Vagina (tissue), 2 donors: ENCODE measurements around the gene SPG21. TPM values are rescaled to one million over a fixed set of nuclear protein-coding genes. Genes with fewer than 3 reads are reported as not detected.

ENCODE experiments used
- DNase-seq, 2 donors: peaks; one replicate each; pipeline ENCODE4 v3.0.0-alpha.2; 2017; ENCODE audit errors: extremely low spot score in 2 of 2
- H3K27ac ChIP-seq: fragments of 200-600 bp; sonication (generic); one replicate; pipeline ENCODE4 v1.5.1; 2019
- H3K27me3 ChIP-seq: fragments of 200-600 bp; sonication (generic); one replicate; pipeline ENCODE4 v1.5.1; 2019
- H3K36me3 ChIP-seq, 2 donors: fragments of 200-600 bp; sonication (generic); one replicate each; pipeline ENCODE4 v1.5.1; 2017 to 2019
- H3K4me1 ChIP-seq: fragments of 200-600 bp; sonication (generic); one replicate; pipeline ENCODE4 v1.5.1; 2019
- H3K4me3 ChIP-seq, 2 donors: fragments of 200-600 bp; sonication (generic); 1 replicate in 1 of 2; 2 replicates in 1 of 2; pipeline ENCODE4 v1.5.1; 2016 to 2019
- H3K9me3 ChIP-seq: fragments of 200-600 bp; sonication (generic); one replicate; pipeline ENCODE4 v1.5.1; 2019
- POLR2A ChIP-seq, 2 donors: fragments of 450-650 bp; IDR thresholded peaks; one replicate each; pipeline ENCODE4 v1.6.1; 2017; ENCODE audit warnings: antibody characterized with exemption in 2 of 2, mild to moderate bottlenecking in 2 of 2, moderate library complexity in 2 of 2
- POLR2AphosphoS5 ChIP-seq, 2 donors: sonication (generic); formaldehyde crosslinking; IDR thresholded peaks; one replicate each; pipeline ENCODE4 v1.9.0; 2017; ENCODE audit warnings: antibody characterized with exemption in 2 of 2, mild to moderate bottlenecking in 2 of 2, low read depth in 1 of 2; ENCODE audit not compliant: insufficient read depth in 1 of 2
- intact Hi-C: fragments of 100-400 bp; cut with DNase I; formaldehyde crosslinking; loops from one replicate; pipeline ENCODE4 v1.15.1; 2023
- total RNA-seq: library from RNA; depleted of rRNA; stranded (reverse); fragments of >200 nt; gene quantifications from one replicate; pipeline ENCODE4 v1.2.3, GENCODE V29; 2016
- TF ChIP-seq, protein P1 (sequence below), 3 experiments: fragments of 450-650 bp in 2 of 3; fragments of 200-600 bp in 1 of 3; sonication (generic) in 1 of 3; IDR thresholded peaks; one replicate each; pipeline ENCODE4 v1.5.1; 2017 to 2019; ENCODE audit warnings: antibody characterized with exemption in 3 of 3, mild to moderate bottlenecking in 2 of 3, moderate library complexity in 2 of 3

The SPG21 gene
- total RNA-seq, 1 donor from 2014 or later: 62.6 TPM

DNA sequence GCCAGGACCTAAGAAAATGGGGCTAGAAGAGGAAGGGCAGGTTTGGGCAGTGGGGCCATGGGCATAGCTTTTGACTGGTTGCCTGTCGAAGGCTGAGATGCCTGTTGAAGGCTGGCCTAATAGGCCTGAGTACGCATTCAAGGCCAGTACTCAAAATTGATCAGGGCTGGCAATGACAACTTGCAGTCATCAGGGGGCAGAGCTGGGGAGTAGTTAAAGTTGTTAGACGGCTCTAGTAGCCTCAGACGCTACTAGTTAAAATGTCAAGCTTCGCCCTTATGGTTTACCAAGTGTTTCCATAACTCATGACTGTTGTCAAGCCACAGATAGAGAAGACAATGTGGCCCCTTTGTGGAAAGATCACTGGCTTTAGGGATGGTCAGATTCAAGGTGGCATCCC lies 28.7 kb downstream of the SPG21 start:
- intact Hi-C loops: no loop called here
- Histone ChIP-seq H3K4me3 (no peak overlapping the region), H3K4me1 (no peaks in the 10 kb centered on the region), H3K9me3 (no peaks in the 10 kb centered on the region), H3K27me3 (no peaks in the 10 kb centered on the region), H3K27ac (no peak overlapping the region), H3K36me3 (peaks cover 0 to 84% of the 10 kb centered on the region in 2 donors)
- DNase-seq: no peak
- TF ChIP-seq, protein P1, sequence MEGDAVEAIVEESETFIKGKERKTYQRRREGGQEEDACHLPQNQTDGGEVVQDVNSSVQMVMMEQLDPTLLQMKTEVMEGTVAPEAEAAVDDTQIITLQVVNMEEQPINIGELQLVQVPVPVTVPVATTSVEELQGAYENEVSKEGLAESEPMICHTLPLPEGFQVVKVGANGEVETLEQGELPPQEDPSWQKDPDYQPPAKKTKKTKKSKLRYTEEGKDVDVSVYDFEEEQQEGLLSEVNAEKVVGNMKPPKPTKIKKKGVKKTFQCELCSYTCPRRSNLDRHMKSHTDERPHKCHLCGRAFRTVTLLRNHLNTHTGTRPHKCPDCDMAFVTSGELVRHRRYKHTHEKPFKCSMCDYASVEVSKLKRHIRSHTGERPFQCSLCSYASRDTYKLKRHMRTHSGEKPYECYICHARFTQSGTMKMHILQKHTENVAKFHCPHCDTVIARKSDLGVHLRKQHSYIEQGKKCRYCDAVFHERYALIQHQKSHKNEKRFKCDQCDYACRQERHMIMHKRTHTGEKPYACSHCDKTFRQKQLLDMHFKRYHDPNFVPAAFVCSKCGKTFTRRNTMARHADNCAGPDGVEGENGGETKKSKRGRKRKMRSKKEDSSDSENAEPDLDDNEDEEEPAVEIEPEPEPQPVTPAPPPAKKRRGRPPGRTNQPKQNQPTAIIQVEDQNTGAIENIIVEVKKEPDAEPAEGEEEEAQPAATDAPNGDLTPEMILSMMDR (IDR thresholded peaks at IDR 0.05): no peak
- TF ChIP-seq POLR2AphosphoS5 (IDR thresholded peaks at IDR 0.05; ENCODE audit: insufficient read depth in 1 of 2, low read depth in 1 of 2): no peak
- no peak for TF ChIP-seq POLR2A (IDR thresholded peaks at IDR 0.05)

- DNase-seq: no peak
- no peaks in the 10 kb centered on the region for H3K9me3 ChIP-seq
- H3K4me1 ChIP-seq: no peaks in the 10 kb centered on the region
- H3K4me3 ChIP-seq: no peak overlapping the region
- H3K27me3 ChIP-seq: no peaks in the 10 kb centered on the region
- H3K36me3 ChIP-seq: peaks cover 0 to 87% of the 10 kb centered on the region in 2 donors
- intact Hi-C loops: no loop called here
- TF ChIP-seq POLR2A (IDR thresholded peaks at IDR 0.05) (no peak), POLR2AphosphoS5 (IDR thresholded peaks at IDR 0.05; ENCODE audit: insufficient read depth in 1 of 2, low read depth in 1 of 2) (no peak)
- TF ChIP-seq, protein P1 (IDR thresholded peaks at IDR 0.05): no peak
- no peak overlapping the region for H3K27ac ChIP-seq
Observed at GRCh38 chr15:64960153-64960552, 29.6 kb downstream of the SPG21 start.

DNA sequence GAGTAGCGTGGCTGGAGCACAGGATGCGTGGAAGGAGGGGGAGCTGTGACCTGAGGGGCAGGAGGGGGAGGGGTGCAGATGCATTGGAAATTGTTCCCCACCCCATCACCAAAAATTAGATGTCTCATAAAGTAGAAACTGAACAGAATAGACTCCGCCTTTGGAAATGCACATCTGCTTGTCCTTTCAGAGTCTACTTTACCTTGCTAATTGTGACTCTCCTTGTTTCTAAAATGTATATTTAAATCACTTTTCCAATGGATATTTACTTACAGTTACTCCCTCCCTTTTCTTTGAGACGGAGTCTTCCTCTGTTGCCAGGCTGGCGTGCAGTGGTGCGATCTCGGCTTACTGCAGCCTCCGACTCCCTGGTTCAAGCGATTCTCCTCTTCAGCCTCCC lies 30.6 kb downstream of the SPG21 start:
- Histone ChIP-seq H3K27ac (no peak overlapping the region), H3K4me1 (no peaks in the 10 kb centered on the region), H3K36me3 (peaks cover 0 to 79% of the 10 kb centered on the region in 2 donors), H3K9me3 (no peaks in the 10 kb centered on the region), H3K4me3 (no peak overlapping the region), H3K27me3 (no peaks in the 10 kb centered on the region)
- intact Hi-C loops: no loop called here
- TF ChIP-seq, protein P1 (IDR thresholded peaks at IDR 0.05): no peak
- TF ChIP-seq POLR2AphosphoS5 (IDR thresholded peaks at IDR 0.05; ENCODE audit: insufficient read depth in 1 of 2, low read depth in 1 of 2) (no peak), POLR2A (IDR thresholded peaks at IDR 0.05) (no peak)
- DNase-seq: no peak

DNA sequence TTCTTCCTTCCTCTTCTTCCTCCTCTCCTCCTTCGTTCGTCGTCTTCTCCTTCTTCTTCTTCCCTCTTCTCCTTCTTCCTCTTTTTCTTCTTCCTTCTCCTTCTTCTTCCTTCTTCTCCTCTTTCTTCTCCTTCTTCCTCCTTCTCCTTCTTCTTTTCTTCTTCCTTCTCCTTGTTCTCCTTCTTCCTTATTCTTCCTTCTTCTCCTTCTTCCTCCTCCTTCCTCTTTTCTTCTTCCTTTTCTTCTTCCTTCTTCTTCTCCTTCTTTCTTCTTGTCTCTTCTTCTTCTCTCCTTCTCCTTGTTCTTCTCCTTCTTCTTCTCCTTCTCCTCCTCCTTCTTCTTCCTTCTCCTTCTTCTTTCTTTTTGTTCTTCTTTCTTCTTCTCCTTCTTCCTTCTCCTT lies 35.3 kb downstream of the SPG21 start:
- Histone ChIP-seq H3K27ac (no peak overlapping the region), H3K36me3 (peaks cover 0 to 38% of the 10 kb centered on the region in 2 donors), H3K27me3 (no peaks in the 10 kb centered on the region), H3K9me3 (no peaks in the 10 kb centered on the region), H3K4me3 (no peak overlapping the region), H3K4me1 (no peaks in the 10 kb centered on the region)
- TF ChIP-seq, protein P1 (IDR thresholded peaks at IDR 0.05): no peak
- TF ChIP-seq POLR2A (IDR thresholded peaks at IDR 0.05) (no peak), POLR2AphosphoS5 (IDR thresholded peaks at IDR 0.05; ENCODE audit: insufficient read depth in 1 of 2, low read depth in 1 of 2) (no peak)
- no peak for DNase-seq
- intact Hi-C loops: no loop called here

DNA sequence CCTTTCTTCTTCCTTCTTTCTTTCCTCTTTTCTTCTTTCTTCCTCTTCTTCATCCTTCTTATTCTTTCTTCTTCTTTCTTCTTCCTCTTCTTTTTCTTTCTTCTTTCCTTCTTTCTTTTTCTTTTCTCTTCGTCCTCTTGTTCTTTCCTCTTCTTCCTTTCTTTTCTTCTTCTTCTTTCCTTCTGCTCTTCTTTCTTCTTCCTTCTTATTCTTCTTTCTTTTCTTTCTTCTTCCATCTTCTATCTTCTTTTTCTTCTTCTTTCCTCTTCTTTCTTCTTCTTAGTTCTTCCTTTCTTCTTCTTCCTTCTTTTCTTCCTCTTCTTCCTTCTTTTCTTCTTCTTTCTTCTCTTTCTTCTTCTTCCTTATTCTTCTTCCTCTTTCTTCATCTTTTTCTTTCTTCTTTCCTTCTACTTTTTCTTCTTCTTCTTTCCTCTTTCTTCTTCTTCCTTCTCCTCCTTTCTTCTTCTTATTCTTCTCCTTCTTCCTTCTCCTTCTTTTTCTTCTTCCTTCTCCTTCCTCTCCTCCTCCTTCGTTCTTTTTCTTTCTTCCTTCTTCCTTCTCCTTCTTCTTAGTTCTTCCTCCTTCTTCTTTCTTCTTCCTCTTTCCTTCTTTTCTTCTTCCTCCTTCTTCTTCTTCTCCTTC lies 37.8 kb downstream of the SPG21 start:
- no peaks in the 10 kb centered on the region for H3K4me1 ChIP-seq
- no peak for DNase-seq
- H3K36me3 ChIP-seq: peaks cover 0 to 20% of the 10 kb centered on the region in 2 donors
- H3K4me3 ChIP-seq: no peak overlapping the region
- H3K27me3 ChIP-seq: no peaks in the 10 kb centered on the region
- no peaks in the 10 kb centered on the region for H3K9me3 ChIP-seq
- intact Hi-C loops: no loop called here
- TF ChIP-seq, protein P1 (IDR thresholded peaks at IDR 0.05): no peak
- no peak for TF ChIP-seq POLR2AphosphoS5 (IDR thresholded peaks at IDR 0.05; ENCODE audit: insufficient read depth in 1 of 2, low read depth in 1 of 2)
- TF ChIP-seq POLR2A (IDR thresholded peaks at IDR 0.05): no peak
- no peak overlapping the region for H3K27ac ChIP-seq
